Small intestine (tissue), 7 donors: Measurements from ENCODE around the gene NECAB3. TPM values are rescaled to one million over a fixed set of nuclear protein-coding genes. Genes with fewer than 3 reads are reported as not detected.

Source experiments
- DNase-seq, 2 donors: peaks; one replicate each; pipeline versions ENCODE4 v3.0.0 to v3.0.0-alpha.2; 2013
- FAIRE-seq: peaks from 2 replicates; lab custom pipeline; 2012; peaks lifted over from hg19 to GRCh38; lab: Jason Lieb, UNC
- H3K27ac ChIP-seq, 3 donors: one replicate each; pipeline ENCODE4 v1.5.1; 2013; ENCODE audit warnings: low read length in 2 of 3, mild to moderate bottlenecking in 2 of 3, control low read depth in 1 of 3, inconsistent platforms in 1 of 3, low read depth in 1 of 3, moderate library complexity in 1 of 3
- H3K27me3 ChIP-seq, 3 donors: one replicate each; pipeline ENCODE4 v1.6.1; 2013; ENCODE audit warnings: low read length in 3 of 3, inconsistent platforms in 1 of 3; ENCODE audit not compliant: control insufficient read depth in 3 of 3, insufficient read depth in 3 of 3
- H3K36me3 ChIP-seq, 3 donors: one replicate each; pipeline ENCODE4 v1.6.1; 2013; ENCODE audit warnings: low read length in 3 of 3, inconsistent platforms in 1 of 3, low read depth in 1 of 3, mild to moderate bottlenecking in 1 of 3, moderate library complexity in 1 of 3; ENCODE audit not compliant: control insufficient read depth in 3 of 3, insufficient read depth in 2 of 3
- H3K4me1 ChIP-seq, 3 donors: one replicate each; pipeline ENCODE4 v1.6.1; 2013; ENCODE audit warnings: low read length in 2 of 3, inconsistent platforms in 1 of 3, low read depth in 1 of 3, mild to moderate bottlenecking in 1 of 3, moderate library complexity in 1 of 3; ENCODE audit not compliant: control insufficient read depth in 3 of 3, insufficient read depth in 2 of 3
- H3K4me3 ChIP-seq, 3 donors: one replicate each; pipeline ENCODE4 v1.5.1; 2013; ENCODE audit warnings: low read length in 3 of 3, control low read depth in 1 of 3, inconsistent platforms in 1 of 3, low read depth in 1 of 3, mild to moderate bottlenecking in 1 of 3, moderate library complexity in 1 of 3
- H3K9me3 ChIP-seq, 2 donors: one replicate each; pipeline ENCODE4 v1.6.1; 2013; ENCODE audit warnings: low read depth in 1 of 2, low read length in 1 of 2; ENCODE audit not compliant: control insufficient read depth in 2 of 2, insufficient read depth in 1 of 2
- WGBS, 3 donors: extraction: QIAGEN DNeasy Blood & Tissue Kit; methylation state at CpG; one replicate each; pipeline ENCODE4 v1.1.7; 2013; 5-methylcytosine and 5-hydroxymethylcytosine counted together
- polyA plus RNA-seq, 4 donors: library from polyadenylated mRNA; stranded (reverse) in 3 of 4; unstranded in 1 of 4; fragments of 200-250 nt in 3 of 4; fragments of 120-200 nt in 1 of 4; gene quantifications; one replicate each; pipeline versions ENCODE4 v1.2.1 to v1.2.3, GENCODE V29; 2013
- donor health status: healthy with polysubstance abuse.
- donor health status: control.
- donor health status: control.
- donor health status: Bipolar disorder and iron deficiency.
- donor health status: healthy.

NECAB3 gene
- polyA plus RNA-seq, 4 donors = 24.4 to 54.8 (median 42.2) TPM

DNA sequence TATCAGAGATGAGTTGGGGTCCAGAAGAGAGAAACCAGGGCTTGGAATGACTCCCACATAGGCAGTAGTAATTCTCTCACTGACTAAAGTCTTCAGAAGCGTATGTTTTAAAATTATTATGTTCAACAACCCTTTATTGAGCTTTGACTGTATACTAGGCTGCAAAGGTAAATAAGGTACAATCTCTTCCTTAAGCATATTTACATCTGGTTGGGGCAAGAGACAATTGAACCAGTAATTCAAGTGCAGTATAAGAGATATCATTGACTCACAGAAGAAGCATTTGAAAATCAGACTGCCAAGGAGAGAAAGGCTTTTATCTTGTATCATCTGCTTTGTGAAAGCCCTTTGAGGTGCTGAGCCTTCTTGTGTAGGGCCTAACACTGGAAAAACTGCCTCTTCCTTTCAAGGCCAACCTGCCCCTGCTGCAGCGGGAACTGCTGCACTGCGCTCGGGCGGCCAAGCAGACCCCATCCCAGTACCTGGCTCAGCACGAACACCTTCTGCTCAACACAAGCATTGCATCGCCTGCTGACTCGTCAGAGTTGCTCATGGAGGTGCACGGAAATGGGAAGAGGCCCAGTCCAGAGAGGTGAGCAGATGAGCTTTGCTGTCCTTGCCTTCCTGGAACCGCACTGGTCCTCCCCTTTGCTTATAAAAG is 51.4 kb downstream of the NECAB3 start:
- Histone ChIP-seq H3K4me1 (no peaks in the 10 kb centered on the region), H3K27me3 (no peaks in the 10 kb centered on the region), H3K4me3 (no peak overlapping the region), H3K9me3 (no peaks in the 10 kb centered on the region), H3K27ac (no peak overlapping the region), H3K36me3 (peaks cover 2 to 52% (median 15%) of the 10 kb centered on the region in 3 donors)
- FAIRE-seq (no peak), DNase-seq (no peak)
- WGBS, 3 donors = 96 to 97% (median 97%) methylated on average over 10 of the region's 10 CpGs

DNA sequence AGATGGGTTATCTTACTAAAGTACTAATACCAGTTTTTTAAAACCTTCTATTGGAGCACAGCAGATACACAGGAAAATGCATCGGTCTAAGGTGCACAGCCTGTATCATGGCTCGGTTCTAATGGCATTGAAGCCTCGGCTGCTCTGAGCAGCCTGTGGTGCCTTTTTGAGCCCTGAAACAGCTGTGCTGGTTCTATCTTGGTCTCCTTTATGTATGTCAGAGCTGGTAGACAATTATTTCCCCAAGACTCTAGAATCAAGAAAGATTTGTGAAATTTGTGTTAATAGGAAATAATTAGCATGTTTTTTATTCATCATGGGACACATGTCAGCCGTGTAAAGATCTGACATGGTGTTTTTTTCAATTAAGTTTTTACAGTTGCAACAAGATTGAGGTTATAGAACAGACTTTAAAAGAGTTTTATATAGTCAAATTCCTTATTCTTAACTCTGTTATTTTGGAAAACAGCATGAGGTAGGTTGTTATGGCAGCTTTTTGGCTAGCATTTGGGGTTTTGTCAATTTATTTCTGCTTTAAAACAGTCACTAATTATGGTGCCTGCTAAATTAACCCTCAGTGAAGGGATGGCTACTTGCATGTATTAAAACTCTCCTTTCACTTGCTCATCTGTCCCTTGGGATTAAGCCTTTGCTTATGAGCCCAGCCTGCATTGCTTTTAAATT is 52.4 kb downstream of the NECAB3 start:
- H3K36me3 ChIP-seq = peaks cover 2 to 47% (median 15%) of the 10 kb centered on the region in 3 donors
- no peaks in the 10 kb centered on the region for H3K27me3 ChIP-seq
- whole genome bisulfite sequencing, 3 donors = 91 to 94% (median 93%) methylated on average over 4 of the region's 4 CpGs
- no peaks in the 10 kb centered on the region for H3K4me1 ChIP-seq
- FAIRE-seq (no peak), DNase-seq (no peak)
- no peaks in the 10 kb centered on the region for H3K9me3 ChIP-seq
- no peak overlapping the region for H3K4me3 ChIP-seq
- H3K27ac ChIP-seq = no peak overlapping the region

DNA sequence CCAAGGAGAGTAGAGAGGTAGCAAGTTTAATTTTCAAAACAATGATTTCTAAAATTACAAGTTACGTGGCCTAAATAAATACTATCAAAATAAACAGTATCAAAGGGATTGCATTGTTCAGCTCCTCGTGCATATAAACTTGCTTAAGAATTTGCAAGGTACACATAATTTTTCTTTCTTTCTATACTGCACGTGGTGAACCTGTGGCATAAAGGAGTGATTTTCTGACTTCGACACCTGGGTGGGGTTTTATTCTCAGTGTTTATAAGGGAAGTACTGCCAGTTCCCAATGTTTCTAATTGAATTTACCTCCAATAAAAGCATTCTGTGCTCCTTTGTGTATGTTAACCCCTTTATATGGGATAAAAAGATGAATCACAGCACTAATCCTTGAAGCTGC is 62.2 kb downstream of the NECAB3 start:
- Histone ChIP-seq H3K4me3 (no peak overlapping the region), H3K36me3 (peaks cover 5 to 35% (median 13%) of the 10 kb centered on the region in 3 donors), H3K27ac (no peak overlapping the region), H3K9me3 (no peaks in the 10 kb centered on the region), H3K27me3 (no peaks in the 10 kb centered on the region), H3K4me1 (no peaks in the 10 kb centered on the region)
- FAIRE-seq = no peak
- WGBS, 3 donors = 61 to 74% (median 71%) methylated on average over 4 of the region's 4 CpGs
- no peak for DNase-seq

DNA sequence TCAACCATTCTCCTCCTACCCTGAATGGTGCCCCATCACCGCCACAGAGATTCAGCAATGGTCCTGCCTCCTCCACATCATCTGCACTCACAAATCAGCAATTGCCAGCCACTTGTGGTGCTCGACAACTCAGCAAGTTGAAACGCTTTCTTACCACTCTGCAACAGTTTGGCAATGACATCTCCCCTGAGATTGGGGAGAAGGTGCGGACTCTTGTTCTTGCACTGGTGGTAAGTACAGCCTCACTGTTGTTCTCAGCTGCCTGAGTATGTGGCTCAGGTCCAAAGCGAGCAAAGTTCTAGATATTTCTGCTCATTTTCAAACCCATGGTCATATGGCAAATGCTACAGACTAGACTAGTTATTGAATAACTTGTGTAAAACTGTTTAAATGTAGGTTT is 63.1 kb downstream of the NECAB3 start:
- no peaks in the 10 kb centered on the region for H3K4me1 ChIP-seq
- no peaks in the 10 kb centered on the region for H3K27me3 ChIP-seq
- H3K9me3 ChIP-seq = no peaks in the 10 kb centered on the region
- H3K36me3 ChIP-seq = peaks cover 5 to 33% (median 16%) of the 10 kb centered on the region in 3 donors
- no peak overlapping the region for H3K4me3 ChIP-seq
- no peak overlapping the region for H3K27ac ChIP-seq
- WGBS, 3 donors = 92 to 97% (median 93%) methylated on average over 5 of the region's 5 CpGs
- DNase-seq (no peak), FAIRE-seq (no peak)

DNA sequence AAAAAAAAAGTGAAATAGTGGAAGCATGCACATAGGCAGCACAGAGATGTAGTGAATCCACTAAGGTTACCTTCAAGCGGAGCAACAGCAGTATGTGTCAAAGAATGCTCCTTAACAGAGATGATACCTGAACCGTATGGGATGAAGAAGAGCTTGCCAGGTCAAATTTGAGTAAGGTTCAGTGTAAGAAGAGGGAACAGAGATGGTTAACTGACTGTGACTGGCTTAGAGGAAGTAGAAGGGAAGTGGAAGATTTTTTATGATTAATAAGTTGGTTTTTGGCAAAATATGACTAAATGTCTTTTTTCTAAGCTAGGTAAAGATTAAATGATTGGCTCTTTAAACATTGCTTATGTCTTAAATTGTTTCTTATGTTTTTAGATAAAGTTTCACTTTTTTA is 64.7 kb downstream of the NECAB3 start:
- no peak for DNase-seq
- H3K27me3 ChIP-seq = no peaks in the 10 kb centered on the region
- no peak for FAIRE-seq
- H3K9me3 ChIP-seq = no peaks in the 10 kb centered on the region
- H3K4me3 ChIP-seq = no peak overlapping the region
- peaks cover 5 to 26% (median 16%) of the 10 kb centered on the region in 3 donors for H3K36me3 ChIP-seq
- no peak overlapping the region for H3K27ac ChIP-seq
- 89 to 98% (median 91%) methylated on average over 2 of the region's 2 CpGs for WGBS, 3 donors
- H3K4me1 ChIP-seq = peaks cover 0 to 2% (median 0%) of the 10 kb centered on the region in 3 donors

Other genes with a start within 250 kb of the NECAB3 start
- gene SNTA1, start 230.7 kb downstream of the NECAB3 start, polyA plus RNA-seq = 10 to 100 TPM in 2 of 4 donors, 1 to 10 TPM in 2; 8.3 to 15.4 (median 11.5) TPM
- 10 to 100 TPM in 1 of 4 donors, 1 to 10 TPM in 3; 6.5 to 30.3 (median 9.2) TPM for gene CBFA2T2, start 184.3 kb downstream of the NECAB3 start, polyA plus RNA-seq
- under 1 TPM in 2 of 4 donors, not detected in 2; 0.07 to 0.41 TPM for gene C20orf144, start 12.1 kb downstream of the NECAB3 start, polyA plus RNA-seq
- gene ACTL10, start 7.5 kb downstream of the NECAB3 start, polyA plus RNA-seq = 1 to 10 TPM in 3 of 4 donors, under 1 TPM in 1; 0.89 to 5.4 (median 2.0) TPM
- gene E2F1, start 12.0 kb upstream of the NECAB3 start, polyA plus RNA-seq = 10 to 100 TPM in 1 of 4 donors, 1 to 10 TPM in 3; 2.2 to 10.9 (median 4.6) TPM
- 1 to 10 TPM; 5.4 to 8.7 (median 7.8) TPM for gene PXMP4, start 45.9 kb upstream of the NECAB3 start, polyA plus RNA-seq
- gene ZNF341, start 57.6 kb upstream of the NECAB3 start, polyA plus RNA-seq = 1 to 10 TPM; 2.7 to 4.4 (median 3.4) TPM
- 100 to 1,000 TPM; 112 to 218 (median 173) TPM for gene CHMP4B, start 136.9 kb upstream of the NECAB3 start, polyA plus RNA-seq